ENCODE measurements around the gene KLHL28.

The KLHL28 gene, protein sequence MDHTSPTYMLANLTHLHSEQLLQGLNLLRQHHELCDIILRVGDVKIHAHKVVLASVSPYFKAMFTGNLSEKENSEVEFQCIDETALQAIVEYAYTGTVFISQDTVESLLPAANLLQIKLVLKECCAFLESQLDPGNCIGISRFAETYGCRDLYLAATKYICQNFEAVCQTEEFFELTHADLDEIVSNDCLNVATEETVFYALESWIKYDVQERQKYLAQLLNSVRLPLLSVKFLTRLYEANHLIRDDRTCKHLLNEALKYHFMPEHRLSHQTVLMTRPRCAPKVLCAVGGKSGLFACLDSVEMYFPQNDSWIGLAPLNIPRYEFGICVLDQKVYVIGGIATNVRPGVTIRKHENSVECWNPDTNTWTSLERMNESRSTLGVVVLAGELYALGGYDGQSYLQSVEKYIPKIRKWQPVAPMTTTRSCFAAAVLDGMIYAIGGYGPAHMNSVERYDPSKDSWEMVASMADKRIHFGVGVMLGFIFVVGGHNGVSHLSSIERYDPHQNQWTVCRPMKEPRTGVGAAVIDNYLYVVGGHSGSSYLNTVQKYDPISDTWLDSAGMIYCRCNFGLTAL

DNA sequence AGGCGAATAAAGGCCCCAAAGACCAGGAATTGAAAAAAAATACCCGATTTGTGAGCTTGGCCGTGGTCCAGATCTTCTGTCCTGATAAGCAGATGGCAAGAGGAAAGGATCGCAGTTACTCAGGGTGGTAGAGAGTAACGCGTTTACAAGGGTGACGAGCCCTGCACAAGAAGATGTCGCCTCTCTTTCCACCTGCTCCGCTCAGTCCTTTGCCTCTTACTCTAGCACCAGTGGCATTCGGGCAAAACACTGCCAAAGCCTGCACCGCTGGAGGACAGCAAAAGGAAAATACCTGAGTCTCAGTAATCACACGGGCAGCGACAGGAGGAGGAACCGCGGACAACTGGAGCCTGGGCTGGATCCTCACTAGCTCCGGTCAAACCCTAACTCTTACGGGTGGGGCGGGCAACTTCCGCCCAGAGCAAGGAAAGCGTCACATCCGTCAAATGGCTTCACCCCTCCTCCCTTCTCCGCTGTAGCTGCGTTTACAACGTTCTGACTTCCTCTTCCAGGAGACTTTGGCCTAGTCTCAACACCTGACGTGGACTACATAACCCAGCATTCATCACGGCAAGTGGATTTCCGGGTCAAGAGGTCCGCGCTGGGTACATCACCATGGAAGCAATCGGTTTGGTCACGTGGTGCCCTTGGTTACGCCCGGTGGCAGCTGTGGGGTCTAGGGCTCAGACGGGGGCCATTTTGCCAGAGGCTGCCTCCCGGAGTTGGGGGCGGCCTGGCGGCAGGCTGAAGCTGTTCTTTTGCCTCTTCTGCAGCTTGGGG is at the start of gene KLHL28, which contains the start of gene TOGARAM1:
TSS of gene KLHL28 (minus strand) at position 394 of the 780 bp plus-strand sequence. CDS start 16,019 bp downstream, outside the sequence.
TSS of gene TOGARAM1 (plus strand) at position 637 of the 780 bp plus-strand sequence. CDS start 232 bp downstream, outside the sequence.
- peak; percentile 97 for DNase-seq

DNA sequence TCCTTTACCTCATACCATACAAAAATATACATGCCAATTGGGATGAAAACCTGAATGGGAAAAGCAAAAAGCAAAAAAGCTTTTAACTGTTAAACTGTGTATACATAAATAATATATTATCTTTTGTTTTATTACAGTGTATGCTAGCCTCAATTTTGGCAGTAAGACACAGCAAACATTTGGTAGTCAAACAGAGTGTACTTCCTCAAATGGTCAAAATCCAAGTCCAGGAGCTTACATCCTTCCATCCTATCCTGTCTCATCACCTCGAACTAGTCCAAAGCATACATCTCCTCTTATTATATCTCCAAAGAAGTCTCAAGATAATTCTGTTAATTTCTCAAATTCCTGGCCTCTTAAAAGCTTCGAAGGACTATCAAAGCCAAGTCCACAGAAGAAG is 42.2 kb upstream of the KLHL28 start:
- no peak for DNase-seq

DNA sequence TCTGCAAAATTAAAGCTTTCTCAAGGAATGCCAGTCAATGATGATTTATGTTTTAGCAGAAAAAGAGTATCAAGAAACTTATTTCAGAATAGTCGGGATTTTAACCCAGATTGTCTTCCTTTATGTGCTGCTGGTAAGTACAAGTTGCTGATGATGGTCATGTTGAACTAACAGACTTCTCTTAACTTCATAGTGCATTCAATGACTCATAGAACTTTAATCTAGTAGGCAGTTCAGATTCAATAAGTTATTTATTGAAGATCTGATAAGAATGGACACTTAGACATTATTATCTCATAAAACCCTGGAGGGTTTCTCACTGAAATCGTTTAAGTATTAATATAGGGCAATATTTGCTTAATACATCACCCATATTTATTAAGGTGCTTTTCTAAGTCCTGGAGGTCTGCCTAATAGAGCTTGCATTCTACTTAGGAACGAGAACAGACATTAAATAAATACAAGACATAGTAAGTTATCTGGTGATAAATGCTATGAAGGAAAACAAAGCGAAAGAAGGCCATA is 34.1 kb upstream of the KLHL28 start:
- no peak for DNase-seq

DNA sequence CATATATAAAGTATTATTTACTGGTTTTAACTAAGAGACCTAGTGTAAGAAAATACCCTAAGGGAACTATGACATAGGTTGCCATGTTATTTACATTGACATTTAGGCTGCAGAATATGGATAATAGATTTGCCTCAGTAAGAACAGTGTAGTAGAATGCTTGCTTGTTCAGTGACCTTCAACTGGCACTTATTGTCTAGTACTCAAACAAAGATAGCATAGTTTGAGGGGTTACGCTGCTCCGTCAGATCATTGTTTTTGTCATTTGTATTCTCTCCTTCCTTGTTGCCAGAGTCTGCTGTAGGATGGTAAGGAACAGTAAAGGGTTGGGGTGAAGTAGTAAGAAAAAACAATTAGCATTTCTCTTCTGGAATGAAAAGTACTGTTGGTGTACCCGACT is 33.4 kb upstream of the KLHL28 start:
- no peak for DNase-seq

DNA sequence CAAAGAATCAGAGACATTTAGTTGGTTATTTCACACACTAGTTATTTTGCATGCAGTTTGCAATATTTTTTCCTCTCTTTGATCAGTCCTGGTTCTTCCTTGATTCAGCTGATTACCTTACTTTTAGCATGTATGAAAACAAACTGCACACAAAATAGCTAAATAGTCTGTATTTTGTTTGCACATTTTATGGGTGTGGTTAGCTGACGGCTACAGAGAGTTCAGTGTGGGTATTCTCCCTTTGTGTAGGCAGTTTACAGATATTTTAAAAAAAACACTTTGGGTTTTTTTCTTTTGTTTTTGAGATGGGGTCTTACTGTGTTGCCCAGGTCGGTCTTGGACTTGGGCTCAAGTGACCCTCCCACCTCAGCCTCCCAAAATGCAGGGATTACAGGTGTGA is 28.8 kb upstream of the KLHL28 start:
- DNase-seq: no peak

DNA sequence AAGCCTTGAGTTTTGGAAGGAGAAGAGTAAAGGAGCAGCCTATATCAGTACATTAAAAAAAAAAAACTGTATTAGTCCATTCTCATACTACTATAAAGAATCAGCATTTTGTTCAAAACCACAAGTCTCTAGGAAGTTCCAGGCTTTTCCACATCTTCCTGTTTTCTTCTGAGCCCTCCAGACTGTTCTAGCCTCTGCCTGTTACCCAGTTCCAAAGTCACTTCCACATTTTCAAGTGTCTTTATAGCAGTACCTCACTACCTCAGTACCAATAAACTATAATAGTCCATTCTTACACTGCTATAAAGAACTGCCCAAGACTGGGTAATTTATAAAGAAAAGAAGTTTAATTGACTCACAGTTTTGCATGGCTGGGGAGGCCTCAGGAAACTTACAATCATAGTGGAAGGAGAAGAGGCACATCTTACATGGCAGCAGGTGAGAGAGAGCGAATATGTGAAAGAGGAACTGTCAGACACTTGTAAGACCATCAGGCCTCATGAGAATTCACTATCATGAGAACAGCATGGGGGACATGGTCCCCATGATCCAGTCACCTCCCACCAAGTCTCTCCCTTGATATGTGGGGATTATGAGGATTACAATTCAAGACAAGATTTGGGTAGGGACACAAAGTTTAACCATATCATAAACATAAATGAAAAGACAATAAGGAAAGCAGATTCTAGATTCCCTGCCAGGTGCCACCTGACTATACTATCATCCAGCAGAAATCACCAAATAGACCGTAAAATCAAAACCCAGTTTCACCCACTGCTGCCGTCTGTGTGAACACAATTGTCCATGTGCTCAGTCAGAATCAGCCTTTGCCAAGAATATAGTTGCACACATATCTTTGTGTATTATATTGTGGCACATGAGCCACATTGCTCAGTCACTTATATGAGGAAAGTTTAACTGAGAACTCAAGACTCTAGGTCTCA is 28.0 kb upstream of the KLHL28 start:
- DNase-seq: no peak

DNA sequence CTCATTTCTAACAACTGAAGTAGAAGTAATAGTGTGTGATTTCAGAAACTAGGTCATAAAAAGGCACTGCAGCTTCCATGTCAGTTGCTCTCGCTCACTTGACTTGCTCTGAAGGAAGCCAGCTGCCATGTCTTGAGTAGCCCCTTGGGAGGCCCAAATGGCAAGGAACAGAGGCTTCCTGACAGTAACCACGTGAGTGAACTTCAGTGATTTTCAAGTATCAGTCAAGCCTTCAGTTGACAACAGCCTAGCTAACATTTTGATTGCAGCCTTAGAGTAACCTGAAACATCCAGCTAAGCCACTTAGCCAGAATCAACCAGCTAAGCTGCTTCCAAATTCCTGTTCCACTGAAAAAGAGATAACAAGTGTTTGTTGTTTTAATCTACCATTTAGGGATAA is 26.9 kb upstream of the KLHL28 start:
- DNase-seq: no peak

DNA sequence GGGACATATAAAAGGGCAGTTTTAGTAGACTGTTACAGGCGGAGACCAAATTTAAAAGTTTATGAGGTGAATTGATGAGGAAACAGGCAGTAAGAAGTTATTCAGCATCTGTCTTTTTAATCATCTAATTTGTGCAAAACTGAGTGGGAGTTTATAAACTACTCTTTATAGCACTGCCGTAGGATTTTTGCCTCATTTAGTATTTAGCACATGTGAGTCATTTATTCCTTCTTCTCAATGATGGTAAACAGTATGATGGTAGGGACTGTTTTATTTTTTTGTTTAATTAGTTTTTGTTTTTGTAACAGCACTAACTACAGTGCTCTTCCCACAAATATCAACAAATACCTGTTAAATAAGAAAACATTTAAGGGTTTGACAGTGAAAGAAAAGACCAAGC is 20.8 kb upstream of the KLHL28 start:
- DNase-seq: no peak

DNA sequence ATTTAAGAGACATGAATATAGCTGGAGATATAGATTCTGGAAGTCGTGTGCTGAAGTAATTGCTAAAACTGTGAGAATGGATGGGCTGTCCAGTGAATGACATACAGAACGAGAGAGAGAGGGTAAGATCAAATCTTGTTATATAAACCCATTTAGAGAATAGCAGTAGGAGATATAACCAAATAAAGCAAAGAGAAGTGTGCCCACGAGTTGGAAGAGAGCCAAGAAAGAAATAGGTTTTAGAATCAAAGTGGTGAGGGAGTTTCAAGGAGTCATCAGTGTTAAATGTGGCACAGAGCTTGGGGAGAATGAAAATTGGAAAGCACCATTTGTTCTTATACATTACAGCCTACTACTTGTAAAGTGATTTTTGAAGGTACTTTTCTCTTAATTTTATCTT is 19.5 kb upstream of the KLHL28 start:
- no peak for DNase-seq

DNA sequence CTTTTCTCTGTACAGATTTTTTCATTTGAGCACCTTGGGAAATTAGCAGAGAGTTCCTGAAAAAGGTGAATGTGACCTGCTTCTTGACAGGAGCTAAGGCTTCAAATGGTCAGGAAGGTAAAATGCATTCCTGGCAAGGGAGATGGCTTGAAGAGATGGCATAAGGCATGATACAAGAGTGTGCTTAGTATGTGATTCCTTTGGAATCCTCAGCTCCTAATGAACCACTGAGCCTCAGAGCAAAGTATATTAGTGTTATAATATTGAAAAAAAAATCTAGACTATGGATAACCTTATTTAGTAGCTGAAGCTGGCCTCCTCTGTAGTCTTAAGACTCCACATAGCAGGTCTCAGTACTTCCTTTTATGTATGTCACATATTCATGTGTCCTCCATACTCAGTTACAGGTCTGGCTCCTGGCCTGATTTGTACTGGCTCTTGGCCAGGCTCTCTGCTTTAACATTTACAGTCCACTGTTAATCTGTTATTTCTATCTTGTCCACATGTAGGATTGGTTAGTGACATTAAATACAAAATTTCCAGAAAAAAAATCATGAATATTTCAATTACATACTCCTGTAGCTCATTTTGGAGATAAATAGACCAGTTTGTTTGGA is 18.1 kb upstream of the KLHL28 start:
- no peak for DNase-seq

DNA sequence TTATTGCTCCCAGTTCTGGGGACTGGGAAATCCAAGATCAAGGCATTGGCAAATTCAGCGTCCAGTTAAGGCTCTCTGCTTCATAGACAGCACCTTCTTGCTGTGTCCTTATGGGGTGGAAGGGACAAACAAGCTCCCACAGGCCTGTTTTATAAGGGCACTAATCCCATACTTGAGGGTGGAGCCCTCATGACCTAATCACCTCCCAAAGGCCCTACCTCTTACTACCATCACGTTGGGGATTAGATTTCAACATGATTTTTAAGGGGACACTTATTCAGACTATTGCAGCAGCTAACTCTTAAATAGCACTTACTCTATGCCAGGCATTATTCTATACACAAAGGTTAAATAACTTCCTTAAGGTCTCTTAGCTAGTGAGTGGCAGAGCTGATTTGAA is 17.5 kb upstream of the KLHL28 start:
- no peak for DNase-seq

DNA sequence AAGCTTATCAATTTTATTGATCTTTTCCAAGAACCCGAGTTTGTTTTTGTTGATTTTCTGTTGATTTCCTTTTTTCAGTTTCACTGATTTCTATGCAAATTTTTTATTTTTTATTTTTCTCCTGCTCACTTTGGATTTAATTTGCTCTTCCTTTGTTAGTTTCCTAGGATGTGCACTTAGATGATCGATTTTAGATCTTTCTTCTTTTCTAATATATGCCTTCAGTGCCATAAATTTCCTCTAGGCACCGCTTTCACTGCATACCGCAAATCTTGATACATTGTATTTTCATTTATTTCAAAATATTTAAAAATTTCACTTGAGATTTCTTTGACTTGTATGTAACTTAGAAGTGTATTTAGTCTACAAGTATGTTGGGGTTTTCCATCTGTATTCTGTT is 9.7 kb upstream of the KLHL28 start:
- no peak for DNase-seq

DNA sequence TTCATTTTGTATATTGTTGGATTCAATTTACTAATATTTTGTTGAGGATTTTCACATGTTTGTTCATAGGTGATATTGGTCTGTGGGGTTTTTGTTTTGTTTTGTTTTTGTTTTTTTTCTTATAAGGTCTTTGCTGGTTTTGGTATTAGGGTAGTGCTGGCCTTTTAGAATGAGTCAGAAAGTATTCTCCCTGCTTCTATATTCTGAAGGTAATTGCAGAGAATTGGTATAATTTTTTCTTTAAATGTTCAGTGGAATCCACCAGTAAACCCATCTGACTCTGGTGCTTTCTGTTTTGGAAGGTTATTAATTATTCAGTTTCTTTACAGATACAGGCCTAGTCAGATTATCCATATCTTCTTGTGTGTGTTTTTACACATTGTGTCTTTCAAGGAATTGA is 9.2 kb upstream of the KLHL28 start:
- DNase-seq: no peak

DNA sequence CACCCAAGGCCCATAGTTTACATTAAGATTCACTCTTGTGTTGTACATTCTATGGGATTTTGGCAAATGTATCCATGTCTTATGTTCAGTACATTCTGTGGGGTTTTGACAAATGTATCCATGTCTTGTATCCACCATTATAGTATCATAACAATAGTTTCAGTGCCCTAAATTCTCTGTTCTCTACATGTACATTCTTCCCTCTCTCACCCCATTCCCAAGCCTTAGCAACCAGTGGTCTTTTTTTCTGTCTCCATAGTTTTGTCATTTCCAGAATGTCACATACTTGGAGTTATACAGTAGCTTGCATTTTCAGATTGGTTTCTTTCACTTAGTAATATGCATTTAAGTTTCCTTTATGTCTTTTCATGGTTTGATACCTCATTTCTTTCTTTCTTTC is 7.0 kb upstream of the KLHL28 start:
- DNase-seq: no peak

DNA sequence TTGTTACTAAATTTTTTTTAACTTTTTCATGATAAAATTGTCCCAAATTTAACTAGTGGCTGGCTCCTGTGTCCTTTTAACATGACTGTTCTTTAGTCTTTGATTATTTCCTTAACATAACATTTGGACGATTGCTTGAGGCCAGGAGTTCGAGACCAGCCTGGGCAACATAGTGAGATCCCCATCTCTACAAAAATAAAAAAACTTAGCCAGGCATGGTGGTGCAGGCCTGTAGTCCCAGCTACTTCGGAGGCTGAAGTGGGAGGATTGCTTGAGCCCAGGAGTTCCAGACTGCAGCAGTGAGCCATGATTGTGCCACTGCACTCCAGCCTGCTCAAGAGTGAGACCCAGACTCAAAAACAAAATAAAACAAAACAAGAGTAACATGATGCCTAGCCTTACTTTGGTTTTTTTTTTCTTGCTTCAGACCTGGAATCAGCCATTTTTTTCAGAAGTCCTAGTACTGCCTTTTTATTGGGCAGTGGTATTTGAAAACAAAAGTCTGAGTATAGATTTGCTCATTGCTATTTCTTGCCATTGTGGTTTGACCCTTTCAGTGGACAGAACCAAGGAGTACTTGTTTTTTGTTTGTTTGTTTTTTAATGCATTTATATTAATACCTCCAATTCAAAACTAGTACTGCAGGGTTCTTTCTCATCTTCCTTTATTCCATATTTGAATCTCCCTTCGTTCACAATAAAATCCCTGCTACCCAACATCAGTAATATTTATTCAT is 5.0 kb upstream of the KLHL28 start:
- DNase-seq: no peak

DNA sequence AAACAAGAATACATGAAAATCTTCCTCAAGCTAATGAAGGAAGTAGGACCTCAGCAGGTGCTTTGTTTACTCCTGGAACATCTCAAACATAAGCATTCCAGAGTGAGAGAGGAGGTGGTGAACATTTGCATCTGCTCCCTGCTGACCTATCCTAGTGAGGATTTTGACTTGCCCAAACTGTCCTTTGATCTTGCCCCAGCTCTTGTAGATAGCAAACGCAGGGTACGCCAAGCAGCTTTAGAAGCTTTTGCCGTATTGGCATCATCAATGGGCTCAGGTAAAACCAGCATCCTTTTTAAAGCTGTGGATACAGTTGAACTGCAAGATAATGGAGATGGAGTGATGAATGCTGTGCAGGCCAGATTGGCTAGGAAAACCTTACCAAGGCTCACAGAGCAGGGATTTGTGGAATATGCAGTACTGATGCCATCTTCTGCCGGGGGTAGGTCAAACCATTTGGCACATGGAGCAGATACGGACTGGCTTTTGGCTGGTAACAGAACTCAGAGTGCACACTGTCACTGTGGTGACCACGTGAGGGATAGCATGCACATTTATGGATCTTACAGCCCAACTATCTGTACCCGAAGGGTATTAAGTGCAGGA is 2.1 kb upstream of the KLHL28 start:
- no peak for DNase-seq

DNA sequence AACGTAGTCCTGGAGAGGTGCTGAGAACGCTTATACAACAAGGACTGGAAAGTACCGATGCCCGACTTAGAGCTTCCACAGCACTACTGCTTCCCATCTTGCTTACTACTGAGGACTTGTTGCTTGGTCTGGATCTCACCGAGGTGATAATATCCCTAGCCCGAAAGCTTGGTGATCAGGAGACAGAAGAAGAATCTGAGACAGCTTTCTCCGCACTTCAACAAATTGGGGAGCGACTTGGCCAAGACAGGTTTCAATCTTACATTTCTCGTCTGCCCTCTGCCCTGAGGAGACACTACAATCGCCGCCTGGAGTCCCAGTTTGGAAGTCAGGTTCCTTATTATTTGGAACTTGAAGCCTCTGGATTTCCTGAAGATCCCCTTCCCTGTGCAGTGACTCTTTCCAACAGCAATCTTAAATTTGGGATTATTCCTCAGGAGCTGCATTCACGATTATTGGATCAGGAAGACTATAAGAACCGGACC is 1.3 kb upstream of the KLHL28 start:
- DNase-seq: no peak

DNA sequence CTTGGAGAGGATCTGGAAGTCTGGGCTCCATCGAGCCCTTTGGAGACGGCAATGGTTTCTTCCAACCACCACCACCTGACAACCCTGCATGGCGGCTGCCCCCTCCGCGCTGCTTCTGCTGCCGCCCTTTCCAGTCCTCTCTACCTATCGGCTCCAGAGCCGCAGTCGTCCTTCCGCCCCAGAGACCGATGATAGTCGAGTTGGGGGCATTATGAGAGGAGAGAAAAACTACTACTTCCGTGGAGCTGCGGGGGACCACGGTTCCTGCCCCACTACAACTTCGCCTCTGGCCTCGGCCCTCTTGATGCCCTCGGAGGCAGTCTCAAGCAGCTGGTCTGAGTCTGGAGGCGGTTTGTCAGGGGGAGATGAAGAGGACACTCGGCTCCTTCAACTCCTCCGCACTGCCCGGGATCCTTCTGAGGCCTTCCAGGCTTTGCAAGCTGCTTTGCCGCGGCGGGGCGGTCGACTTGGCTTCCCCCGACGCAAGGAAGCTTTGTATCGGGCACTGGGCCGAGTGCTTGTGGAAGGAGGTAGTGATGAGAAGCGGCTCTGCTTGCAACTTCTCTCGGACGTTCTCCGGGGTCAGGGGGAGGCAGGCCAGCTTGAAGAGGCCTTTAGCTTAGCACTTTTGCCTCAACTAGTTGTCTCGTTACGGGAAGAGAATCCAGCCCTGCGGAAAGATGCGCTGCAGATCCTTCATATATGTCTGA is 742 bp upstream of the KLHL28 start:
- peak; percentile 55 for DNase-seq

DNA sequence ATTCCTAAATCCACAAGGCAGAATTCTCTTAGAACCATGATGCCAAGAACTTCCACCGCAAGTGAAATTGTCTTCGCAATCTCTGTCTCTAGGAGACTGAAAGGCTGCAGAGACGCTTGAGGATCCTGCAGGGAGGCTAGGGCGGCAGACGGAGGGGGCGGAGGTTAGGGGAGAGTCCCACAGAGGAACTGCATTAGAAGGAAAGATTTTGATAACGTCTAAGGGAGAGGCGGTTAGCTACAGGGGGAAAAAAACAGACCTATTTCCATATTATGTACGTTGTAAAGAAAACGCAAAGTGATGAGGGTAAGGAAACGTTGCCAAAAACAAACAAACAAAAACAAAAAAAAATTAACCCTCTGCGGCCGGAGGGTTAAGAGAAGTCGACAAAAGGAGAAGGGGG is 595 bp downstream of the KLHL28 start:
- peak; percentile 17 for DNase-seq

DNA sequence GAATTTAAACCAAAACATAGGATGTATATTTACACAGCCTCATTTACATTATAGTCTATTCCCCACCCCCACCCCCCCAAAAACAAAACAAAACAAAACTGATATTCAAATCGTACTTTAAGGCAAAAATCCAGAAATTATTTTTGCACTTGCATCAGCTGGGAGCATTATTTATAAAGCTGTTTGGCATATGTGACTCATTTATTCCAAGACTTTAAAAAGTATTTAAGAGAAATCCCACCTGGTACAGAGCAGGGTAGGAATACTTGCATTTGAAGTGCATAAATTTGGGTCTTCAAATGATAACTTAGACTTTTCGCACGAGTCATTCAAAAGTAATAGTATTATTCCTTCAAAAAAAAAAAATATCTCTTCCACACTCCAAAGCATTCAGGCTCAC is 1.1 kb downstream of the KLHL28 start:
- no peak for DNase-seq
